GM18951 (cell line): ENCODE measurements around the gene KRT71.

ENCODE experiments used
- POLR2A ChIP-seq: IDR thresholded peaks from 4 replicates; pipeline ENCODE4 v1.6.1; 2011; ENCODE audit warnings: mild to moderate bottlenecking; ENCODE audit not compliant: insufficient read length, insufficient read depth; ENCODE audit errors: extremely low read depth
- in situ Hi-C: fragments of 300-500 bp; cut with MboI; formaldehyde crosslinking; loops from one replicate; pipeline ENCODE4 v1.12.0; 2022; ENCODE audit warnings: low sequenced_read_pairs, mixed read lengths, inconsistent platforms; ENCODE audit not compliant: unreplicated experiment

Gene KRT71

GRCh38 chr12:52519826-52520662 is 32.9 kb downstream of the KRT71 start, which contains the start of gene KRT5:
Gene KRT5 (minus strand): TSS chr12:52520394. CDS start chr12:52520296, 98 bp downstream.
- in situ Hi-C loops, result no loop called here
- TF ChIP-seq POLR2A, result no peak

- in situ Hi-C loops, result no loop called here
- TF ChIP-seq POLR2A, result no peak
Observed at GRCh38 chr12:52519387-52519703, 33.6 kb downstream of the KRT71 start.

GRCh38 chr12:52518574-52519386 is 34.2 kb downstream of the KRT71 start:
- no peak for TF ChIP-seq POLR2A
- in situ Hi-C loops, result no loop called here

- no peak for TF ChIP-seq POLR2A
Observed at GRCh38 chr12:52517888-52518287, 35.1 kb downstream of the KRT71 start.

GRCh38 chr12:52517005-52517835 is 35.7 kb downstream of the KRT71 start:
- in situ Hi-C loops, result no loop called here
- TF ChIP-seq POLR2A, result no peak

More at GRCh38 chr12:52517888-52518287, 35.1 kb downstream of the KRT71 start:
- in situ Hi-C loops, result no loop called here

- no peak for TF ChIP-seq POLR2A
Observed at GRCh38 chr12:52515927-52516831, 36.8 kb downstream of the KRT71 start.

GRCh38 chr12:52515319-52515646 is 37.7 kb downstream of the KRT71 start:
- in situ Hi-C loops, result no loop called here
- TF ChIP-seq POLR2A, result no peak

More at GRCh38 chr12:52515927-52516831, 36.8 kb downstream of the KRT71 start:
- in situ Hi-C loops, result no loop called here

- in situ Hi-C loops, result no loop called here
- no peak for TF ChIP-seq POLR2A
Observed at GRCh38 chr12:52514471-52515318, 38.2 kb downstream of the KRT71 start.

- TF ChIP-seq POLR2A, result no peak
- in situ Hi-C loops, result no loop called here
Observed at GRCh38 chr12:52513736-52514135, 39.2 kb downstream of the KRT71 start.

GRCh38 chr12:52508211-52508610 is 44.7 kb downstream of the KRT71 start:
- in situ Hi-C loops, result no loop called here
- TF ChIP-seq POLR2A, result no peak
